ENCODE measurements around the gene C12orf60.
A peak's percentile ranks its signal among the peaks of the same experiment; 100 is the strongest.

The C12orf60 gene

GRCh38 chr12:14836336-14837210 lies 33.1 kb downstream of the C12orf60 start:
- no peak for DNase-seq

DNA sequence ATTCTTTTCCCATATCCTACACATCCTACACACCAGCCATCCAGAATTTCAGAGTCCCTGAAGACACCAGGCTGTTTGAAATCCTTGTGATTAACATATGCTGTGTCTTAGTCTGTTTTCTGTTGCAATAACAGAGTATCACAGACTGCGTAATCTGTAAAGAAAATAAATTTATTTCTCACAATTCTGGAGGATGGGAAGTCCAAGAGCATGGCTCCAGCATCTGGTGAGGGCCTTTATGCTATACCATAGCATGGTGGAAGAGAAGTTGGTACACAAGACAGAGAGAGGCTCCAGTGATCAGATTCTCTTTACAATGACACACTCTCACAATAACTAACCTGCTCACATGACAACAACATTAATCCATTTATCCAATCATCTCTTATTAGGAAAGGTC lies 35.8 kb downstream of the C12orf60 start:
- no peak for DNase-seq

DNA sequence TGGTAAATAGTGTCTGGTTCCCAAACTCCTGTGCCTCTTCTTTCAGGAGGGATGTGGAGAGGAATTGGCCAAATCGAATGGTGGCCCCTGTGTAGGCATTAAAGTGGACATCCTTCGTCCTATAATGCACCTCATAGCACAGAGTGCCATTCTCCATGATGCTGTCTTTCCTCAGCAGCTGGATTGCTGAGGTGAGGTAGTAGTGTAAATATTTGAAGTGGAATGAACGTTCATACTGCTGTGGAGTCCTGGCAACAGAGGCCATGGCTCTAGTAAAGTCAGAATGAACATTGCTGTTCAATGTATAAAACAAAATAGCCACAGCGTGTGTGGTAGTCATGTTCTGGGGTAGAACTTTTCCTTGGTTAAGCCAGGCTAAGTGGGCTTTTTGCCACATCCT lies 37.1 kb downstream of the C12orf60 start:
- no peak for DNase-seq

- no peak for DNase-seq
Observed at GRCh38 chr12:14841761-14842160, 38.3 kb downstream of the C12orf60 start.

DNA sequence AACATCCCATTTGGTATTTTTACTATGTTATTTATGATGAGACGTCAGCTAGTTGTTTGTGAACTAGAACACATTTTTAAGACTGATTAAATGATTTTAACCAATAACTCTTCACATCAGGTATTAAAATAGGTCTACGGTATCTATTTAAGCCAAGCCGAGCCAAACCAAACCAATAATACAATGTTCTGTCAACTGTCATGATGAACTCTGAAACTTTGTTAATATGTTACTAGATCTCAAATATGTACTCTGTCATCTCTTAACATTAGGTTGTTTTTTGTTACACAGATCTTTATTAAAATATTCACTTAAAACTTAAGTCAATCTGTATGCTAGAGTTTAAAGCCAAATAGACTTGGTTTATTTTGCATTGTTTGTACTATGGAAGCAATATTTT lies 38.8 kb downstream of the C12orf60 start:
- DNase-seq, result no peak

DNA sequence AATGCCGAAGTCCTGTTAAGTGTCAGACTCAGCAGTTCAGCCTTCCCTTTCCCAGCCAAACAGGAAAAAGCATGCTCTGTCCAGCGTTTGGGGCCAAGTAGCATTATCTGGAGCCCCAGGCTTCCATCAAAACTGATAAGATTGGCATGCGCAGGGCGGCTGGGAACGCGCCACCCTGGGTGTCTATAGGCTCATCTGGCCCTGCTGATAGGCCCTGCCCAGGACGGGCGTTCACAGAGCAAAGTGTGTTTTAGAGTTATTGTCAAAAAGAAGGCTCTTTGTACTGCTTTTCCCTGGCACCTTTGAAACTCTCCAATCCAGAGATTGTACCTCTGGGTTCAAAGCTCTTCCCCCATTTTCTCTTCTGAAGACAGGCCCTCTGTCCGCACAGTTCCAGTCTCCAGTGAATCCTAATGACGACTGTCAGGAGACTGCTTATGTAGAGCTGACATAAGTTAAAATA lies 40.0 kb downstream of the C12orf60 start, which contains the start of gene ART4:
Gene ART4 (minus strand): TSS at position 102 of the 463 bp plus-strand sequence. CDS start 413 bp downstream, outside the sequence.
- no peak for DNase-seq

DNA sequence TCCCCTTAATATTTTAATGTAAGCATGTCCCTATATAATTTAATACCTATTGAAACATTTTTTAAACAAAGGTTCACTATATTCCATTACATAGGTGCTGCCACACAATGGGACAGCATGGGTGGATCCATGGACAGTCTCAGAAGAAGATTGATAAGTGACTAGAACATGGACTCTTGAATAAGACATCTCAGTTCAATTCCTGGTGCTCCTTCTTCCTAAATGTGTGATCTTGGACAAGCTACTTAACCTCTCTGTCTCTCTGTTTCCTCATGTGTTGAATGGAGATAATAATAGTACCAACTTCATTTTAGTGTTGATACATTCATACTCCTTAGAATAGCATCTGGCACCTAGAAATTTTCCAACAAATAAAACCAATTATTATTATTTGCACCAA lies 40.9 kb downstream of the C12orf60 start:
- no peak for DNase-seq

DNA sequence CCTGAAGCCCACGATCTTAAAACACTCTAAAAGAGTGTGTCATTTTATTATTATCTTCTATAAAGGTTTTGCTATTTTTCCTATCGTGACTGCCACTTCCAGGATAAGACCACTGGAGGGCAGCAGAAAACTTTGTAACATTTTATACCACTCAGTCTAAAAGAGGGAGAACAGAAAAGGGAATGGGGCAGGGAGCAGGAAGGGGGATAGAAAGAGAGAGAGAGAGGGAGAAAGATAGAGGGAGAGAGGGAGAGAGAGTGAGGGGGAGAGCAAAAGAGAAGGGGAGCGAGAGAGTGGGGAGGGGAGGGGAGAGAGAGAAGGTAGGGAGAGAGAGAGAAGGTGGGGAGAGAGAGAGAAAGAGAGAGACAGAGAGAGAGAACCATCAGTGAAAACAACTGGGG lies 41.9 kb downstream of the C12orf60 start:
- DNase-seq, result peak; percentile 36

DNA sequence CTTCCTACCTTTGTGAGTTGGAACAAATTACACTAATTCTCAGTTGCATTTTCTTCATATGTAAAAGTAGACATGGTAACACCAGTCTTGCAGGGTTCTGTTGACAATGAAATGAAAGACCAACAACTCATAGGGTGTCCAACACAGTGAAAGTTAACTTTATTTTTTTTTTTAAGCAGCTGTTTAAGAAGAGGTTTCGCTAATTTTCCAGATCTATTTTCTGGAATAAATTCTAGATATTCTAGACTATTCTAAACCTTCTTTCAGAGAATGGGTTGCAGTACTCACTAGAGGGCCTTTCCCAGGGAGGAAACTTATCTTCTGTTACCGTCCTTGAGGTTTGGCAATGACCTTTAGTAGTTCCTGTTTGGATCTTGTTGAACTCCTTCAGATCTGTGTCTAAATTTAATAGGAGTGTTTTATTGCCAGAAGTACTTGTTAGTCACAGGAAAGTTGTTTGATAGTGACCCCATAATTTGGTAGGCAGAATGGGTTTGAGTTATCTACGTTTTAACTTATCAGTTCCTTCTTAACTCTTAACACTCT lies 42.6 kb downstream of the C12orf60 start:
- no peak for DNase-seq

- no peak for DNase-seq
Observed at GRCh38 chr12:14846876-14847580, 43.6 kb downstream of the C12orf60 start.

GRCh38 chr12:14849661-14850060 lies 46.2 kb downstream of the C12orf60 start:
- no peak for DNase-seq

DNA sequence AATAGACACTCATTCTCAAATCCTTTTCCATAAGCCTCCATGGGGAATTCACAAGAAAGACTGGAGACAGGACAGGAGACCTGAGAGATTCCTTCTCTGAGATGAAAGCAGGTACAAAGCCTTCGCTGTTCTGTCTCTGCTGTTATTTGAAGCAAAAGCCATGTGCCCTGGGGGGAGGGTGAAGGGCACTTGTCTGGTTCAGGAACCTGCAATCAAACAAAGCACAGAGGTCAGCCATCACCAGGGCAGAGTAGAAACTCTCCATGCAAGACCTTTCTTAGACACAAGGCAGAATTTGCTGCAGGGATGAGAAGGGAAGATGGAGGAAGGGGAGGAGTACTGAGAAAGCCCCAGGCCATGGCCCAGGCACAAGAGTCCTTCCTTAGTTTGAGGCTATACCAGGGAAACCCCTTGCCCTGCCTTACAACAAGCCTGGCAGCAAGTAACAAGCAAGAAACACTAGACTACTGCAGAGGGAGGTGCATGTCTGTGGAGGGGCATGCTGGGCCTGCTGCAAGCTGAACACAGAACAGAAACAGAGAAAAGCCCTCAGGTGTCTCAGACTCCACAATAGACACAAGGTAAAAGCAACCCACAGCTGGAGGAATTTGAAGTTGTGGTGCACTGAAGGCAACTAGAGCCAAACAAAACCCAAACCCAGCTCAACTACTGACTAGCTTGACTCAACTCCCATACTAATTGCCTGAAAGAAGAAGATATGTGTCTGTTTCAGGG lies 47.6 kb downstream of the C12orf60 start:
- no peak for DNase-seq

DNA sequence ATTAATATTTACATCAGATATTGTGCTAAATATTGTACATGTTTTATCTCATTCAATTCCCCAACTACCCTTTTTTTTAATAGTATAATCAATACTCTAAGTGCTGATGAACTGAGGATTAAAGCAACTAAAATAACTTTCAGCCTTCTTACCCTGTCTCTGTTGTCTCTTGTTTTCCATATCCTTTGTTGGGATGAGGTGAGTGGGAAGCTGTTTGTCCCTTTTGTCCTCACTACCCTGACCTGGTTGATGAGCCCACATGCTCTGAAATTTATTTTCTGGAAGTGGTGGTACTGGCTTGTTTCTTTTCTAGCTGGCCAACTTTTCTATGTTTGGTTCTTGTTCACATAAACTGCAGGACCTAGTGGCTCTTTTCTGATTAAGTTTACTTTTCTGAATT lies 49.4 kb downstream of the C12orf60 start:
- DNase-seq, result no peak

DNA sequence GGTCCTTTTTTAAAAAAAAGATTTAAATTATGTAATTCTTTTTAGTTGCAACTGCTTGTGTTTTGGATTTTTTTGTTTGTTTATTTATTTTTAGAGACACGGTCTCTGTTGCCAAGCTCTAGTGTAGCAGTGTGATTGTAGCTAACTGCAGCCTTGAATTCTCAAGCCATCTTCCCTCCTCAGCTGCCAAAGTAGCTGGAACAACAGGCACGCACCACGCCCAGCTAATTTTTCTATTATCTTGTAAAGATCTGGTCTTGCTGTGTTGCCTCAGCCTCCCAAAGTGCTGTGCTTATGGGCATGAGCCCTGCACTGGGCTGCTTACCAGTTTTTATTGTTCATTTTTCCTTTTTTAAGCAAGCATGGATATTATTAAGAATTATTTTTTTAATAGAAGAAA lies 50.5 kb downstream of the C12orf60 start:
- no peak for DNase-seq

GRCh38 chr12:14854586-14855183 lies 51.2 kb downstream of the C12orf60 start:
- no peak for DNase-seq

DNA sequence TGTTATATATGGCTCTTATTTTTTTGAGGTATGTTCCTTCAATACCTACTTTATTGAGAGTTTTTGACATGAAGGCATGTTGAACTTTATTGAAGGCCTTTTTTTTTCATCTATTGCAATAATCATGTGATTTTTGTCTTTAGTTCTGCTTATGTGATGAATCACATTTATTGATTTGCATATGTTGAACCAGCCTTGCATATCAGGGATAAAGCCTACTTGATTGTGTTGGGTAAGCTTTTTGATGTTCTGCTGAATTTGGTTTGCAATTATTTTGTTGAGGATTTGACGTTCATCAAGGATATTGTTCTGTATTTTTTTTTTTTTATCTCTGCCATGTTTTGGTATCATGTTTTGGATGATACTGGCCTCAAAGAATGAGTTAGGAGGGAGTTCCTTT lies 55.0 kb downstream of the C12orf60 start:
- DNase-seq, result no peak

DNA sequence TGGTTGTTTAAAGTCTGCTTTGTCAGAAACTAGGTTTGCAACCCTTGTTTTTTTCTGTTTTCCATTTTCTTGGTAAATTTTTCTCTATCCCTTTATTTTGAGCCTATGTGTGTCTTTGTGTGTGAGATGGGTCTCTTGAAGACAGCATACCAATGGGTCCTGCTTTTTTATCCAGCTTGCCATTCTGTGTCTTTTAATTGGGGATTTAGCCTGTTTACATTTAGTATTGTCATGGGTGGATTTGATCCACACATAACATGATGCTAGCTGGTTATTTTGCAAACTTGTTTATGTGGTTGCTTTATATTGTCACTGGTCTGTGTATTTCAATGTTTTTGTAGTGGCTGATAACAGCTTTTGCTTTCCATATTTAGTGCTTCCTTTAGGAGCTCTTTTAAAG lies 57.0 kb downstream of the C12orf60 start:
- DNase-seq, result no peak

- no peak for DNase-seq
Observed at GRCh38 chr12:14868916-14869506, 65.5 kb downstream of the C12orf60 start.

DNA sequence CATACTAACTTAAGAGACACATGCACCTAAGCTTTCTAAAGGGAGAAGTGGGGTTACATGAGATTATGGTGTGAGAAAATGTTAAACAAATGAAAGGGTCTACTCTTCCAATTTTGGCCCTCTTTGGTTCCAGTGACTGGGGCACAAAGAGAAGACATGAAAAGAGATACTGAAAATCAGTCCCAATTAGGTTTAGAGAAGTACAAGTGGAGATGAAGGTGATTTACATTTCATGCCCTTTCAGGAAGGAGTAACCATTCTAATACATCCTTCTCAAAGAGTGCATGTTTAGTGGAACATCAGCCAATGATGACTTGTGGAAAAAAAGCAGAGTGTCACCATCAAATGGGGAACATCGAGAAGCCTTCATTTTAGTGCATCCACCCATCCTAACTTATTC lies 67.8 kb downstream of the C12orf60 start:
- no peak for DNase-seq

- DNase-seq, result no peak
Observed at GRCh38 chr12:14871886-14872285, 68.4 kb downstream of the C12orf60 start.

GRCh38 chr12:14873440-14874185 lies 70.1 kb downstream of the C12orf60 start:
- no peak for DNase-seq

Measured in activated T-cell treated with anti-CD3 and anti-CD28 coated beads for 4 hours (primary cell).